Measurements from ENCODE around the gene RAB11FIP4. TPM values are rescaled to one million over a fixed set of nuclear protein-coding genes. Genes with fewer than 3 reads are reported as not detected.

Gene RAB11FIP4
- total RNA-seq, 2 donors from 2014 or later, result 0.68 to 3.7 TPM

DNA sequence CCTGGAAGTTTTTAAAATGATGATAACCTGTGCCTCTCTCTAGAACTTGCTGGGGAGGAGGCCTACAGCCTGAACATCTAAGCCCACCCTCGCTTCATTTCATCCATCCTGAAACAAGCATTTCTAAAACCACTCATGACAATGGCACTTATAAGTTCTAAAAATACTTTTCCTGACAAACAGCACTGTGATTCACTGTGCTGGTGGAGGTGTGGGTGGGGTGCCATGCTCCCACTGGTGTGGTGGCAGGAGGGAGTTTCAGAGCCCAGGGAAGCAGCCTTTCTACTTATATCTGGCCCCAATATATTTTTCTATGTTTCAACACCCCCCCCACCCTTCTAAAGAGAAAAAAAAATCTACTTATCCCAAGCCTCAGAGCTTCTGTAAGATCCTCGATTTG lies 52.6 kb downstream of the RAB11FIP4 start:
- Histone ChIP-seq H3K4me3 (no peak overlapping the region), H3K27me3 (replicated peaks; ENCODE audit: insufficient read depth) (no peaks in the 10 kb centered on the region), H3K4me1 (ENCODE audit: control insufficient read depth in 1 of 2, low read depth in 2 of 2) (no peaks in the 10 kb centered on the region), H3K27ac (no peak overlapping the region), H3K36me3 (no peaks in the 10 kb centered on the region), H3K9me3 (no peaks in the 10 kb centered on the region)
- DNase-seq (ENCODE audit: low spot score), result no peak
- ATAC-seq (ENCODE audit: insufficient number of reproducible peaks, low FRiP score, low read depth), result no peak
- TF ChIP-seq, protein P1, sequence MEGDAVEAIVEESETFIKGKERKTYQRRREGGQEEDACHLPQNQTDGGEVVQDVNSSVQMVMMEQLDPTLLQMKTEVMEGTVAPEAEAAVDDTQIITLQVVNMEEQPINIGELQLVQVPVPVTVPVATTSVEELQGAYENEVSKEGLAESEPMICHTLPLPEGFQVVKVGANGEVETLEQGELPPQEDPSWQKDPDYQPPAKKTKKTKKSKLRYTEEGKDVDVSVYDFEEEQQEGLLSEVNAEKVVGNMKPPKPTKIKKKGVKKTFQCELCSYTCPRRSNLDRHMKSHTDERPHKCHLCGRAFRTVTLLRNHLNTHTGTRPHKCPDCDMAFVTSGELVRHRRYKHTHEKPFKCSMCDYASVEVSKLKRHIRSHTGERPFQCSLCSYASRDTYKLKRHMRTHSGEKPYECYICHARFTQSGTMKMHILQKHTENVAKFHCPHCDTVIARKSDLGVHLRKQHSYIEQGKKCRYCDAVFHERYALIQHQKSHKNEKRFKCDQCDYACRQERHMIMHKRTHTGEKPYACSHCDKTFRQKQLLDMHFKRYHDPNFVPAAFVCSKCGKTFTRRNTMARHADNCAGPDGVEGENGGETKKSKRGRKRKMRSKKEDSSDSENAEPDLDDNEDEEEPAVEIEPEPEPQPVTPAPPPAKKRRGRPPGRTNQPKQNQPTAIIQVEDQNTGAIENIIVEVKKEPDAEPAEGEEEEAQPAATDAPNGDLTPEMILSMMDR (IDR thresholded peaks at IDR 0.05), result no peak

DNA sequence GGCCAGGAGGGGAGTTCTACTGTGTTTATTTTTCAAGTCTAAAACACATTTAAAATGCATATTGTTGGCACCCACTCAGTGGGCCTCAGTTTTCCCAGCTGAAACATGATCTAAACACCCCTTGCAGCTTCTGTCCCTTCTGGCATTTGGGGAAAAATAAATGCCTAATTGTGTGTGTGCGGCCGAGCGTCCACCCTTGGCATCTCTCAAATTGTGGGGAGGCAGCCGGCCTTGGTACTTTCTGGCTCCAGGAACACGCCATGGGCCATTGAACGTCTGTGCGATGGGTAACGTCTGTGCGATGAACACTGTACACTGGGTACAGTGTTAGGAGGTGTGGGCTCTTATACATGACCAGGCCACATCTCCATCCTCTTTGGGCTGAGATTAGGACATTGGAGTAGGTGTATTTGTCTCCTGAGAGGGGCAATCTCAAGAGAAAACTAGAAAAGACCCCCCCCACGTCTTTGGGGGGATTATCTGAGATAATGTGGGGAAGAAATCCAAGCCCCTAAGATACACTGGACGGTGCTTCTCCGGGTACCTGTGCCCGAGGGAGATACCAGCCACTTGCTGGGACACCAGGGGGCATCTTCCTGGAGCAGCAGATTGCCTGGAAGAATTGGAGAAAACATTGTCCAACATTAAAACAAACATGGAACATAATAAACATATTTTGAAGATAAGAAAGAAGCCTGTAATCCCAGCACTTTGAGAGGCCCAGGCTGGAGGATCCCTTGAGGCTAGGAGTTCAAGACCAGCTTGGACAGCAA lies 54.9 kb downstream of the RAB11FIP4 start:
- Histone ChIP-seq H3K4me3 (no peak overlapping the region), H3K27ac (no peak overlapping the region), H3K9me3 (no peaks in the 10 kb centered on the region), H3K27me3 (replicated peaks; ENCODE audit: insufficient read depth) (no peaks in the 10 kb centered on the region), H3K4me1 (ENCODE audit: control insufficient read depth in 1 of 2, low read depth in 2 of 2) (no peaks in the 10 kb centered on the region), H3K36me3 (no peaks in the 10 kb centered on the region)
- no peak for DNase-seq (ENCODE audit: low spot score)
- TF ChIP-seq, protein P1 (IDR thresholded peaks at IDR 0.05), result no peak
- ATAC-seq (ENCODE audit: insufficient number of reproducible peaks, low FRiP score, low read depth), result no peak

DNA sequence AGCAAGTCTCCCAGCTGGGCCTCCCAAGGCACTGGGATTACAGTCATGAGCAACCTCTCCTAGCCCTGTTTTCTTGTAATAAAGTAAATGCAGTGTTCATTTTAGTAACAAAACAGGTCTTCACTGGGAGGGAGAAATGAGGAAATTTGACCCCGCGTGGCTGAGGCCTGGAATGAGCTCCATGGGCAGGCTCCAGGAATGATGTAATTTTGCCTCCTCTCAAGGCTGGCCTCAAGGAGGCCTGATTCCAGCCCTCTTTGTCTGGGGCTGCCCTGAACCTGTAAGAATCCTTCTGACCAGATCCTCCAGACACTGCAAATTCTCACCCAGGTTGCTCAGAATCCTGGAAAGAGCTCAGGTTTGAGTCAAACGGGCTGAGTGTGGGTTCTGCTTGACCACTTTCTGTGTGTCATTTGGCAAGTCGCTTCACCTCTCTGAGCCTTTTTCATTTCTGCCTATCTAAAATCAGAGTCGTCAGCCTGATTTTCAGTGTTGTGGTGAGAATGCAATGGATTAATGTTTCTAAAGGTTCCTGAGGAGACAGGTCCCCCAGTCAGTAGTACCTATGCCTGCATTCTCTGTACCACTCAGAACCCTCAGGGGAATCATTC lies 57.1 kb downstream of the RAB11FIP4 start:
- Histone ChIP-seq H3K36me3 (no peaks in the 10 kb centered on the region), H3K9me3 (no peaks in the 10 kb centered on the region), H3K27me3 (replicated peaks; ENCODE audit: insufficient read depth) (no peaks in the 10 kb centered on the region), H3K27ac (no peak overlapping the region), H3K4me1 (ENCODE audit: control insufficient read depth in 1 of 2, low read depth in 2 of 2) (no peaks in the 10 kb centered on the region), H3K4me3 (no peak overlapping the region)
- ATAC-seq (ENCODE audit: insufficient number of reproducible peaks, low FRiP score, low read depth) (no peak), DNase-seq (ENCODE audit: low spot score) (no peak)
- TF ChIP-seq, protein P1 (IDR thresholded peaks at IDR 0.05), result no peak

DNA sequence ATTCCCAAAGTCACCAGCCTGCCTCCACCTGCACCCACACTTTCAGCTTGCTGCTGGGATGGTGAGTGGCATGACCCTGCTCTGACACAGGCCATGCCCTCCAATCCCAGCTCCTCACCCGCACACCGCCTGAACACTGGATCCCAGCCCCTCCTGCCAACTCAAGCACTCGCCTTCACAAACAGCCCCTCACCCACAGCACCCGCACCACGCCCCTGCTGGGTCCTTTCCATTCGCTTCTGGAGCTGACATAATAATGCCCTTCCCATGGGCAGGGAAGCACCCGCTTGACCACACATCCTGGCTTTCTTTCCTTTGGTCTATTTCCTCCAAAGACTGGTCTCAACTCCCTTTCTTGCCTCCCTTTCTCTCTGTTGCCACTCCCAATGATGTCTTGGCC lies 57.6 kb downstream of the RAB11FIP4 start:
- H3K9me3 ChIP-seq, result no peaks in the 10 kb centered on the region

DNA sequence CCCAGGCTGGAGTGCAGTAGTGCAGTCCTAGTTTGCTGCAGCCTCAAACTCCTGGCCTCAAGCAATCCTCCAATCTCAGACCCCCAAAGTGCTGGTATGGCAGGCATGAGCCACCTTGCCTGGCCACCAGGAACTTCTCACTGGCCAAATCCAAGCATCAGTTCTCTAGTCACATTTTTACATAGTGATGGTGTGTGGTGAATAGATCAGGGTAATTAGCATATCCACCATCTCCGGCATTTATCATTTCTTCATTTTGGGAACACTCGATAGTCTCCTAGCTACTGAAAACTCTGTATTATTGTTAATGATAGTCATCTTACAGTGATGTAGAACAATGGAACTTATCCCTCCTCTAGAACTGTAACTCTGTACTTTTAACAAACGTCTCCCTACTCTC lies 58.3 kb downstream of the RAB11FIP4 start:
- no peak for DNase-seq (ENCODE audit: low spot score)
- Histone ChIP-seq H3K9me3 (no peaks in the 10 kb centered on the region), H3K36me3 (no peaks in the 10 kb centered on the region), H3K4me1 (ENCODE audit: control insufficient read depth in 1 of 2, low read depth in 2 of 2) (no peaks in the 10 kb centered on the region), H3K27ac (no peak overlapping the region), H3K4me3 (no peak overlapping the region), H3K27me3 (replicated peaks; ENCODE audit: insufficient read depth) (no peaks in the 10 kb centered on the region)
- TF ChIP-seq, protein P1 (IDR thresholded peaks at IDR 0.05), result no peak
- ATAC-seq (ENCODE audit: insufficient number of reproducible peaks, low FRiP score, low read depth), result no peak

More for the DNA sequence above, 57.6 kb downstream of the RAB11FIP4 start:
- no peak for ATAC-seq (ENCODE audit: insufficient number of reproducible peaks, low FRiP score, low read depth)
- Histone ChIP-seq H3K36me3 (no peaks in the 10 kb centered on the region), H3K27ac (no peak overlapping the region), H3K27me3 (replicated peaks; ENCODE audit: insufficient read depth) (no peaks in the 10 kb centered on the region), H3K4me1 (ENCODE audit: control insufficient read depth in 1 of 2, low read depth in 2 of 2) (no peaks in the 10 kb centered on the region), H3K4me3 (no peak overlapping the region)
- DNase-seq (ENCODE audit: low spot score), result no peak
- TF ChIP-seq, protein P1 (IDR thresholded peaks at IDR 0.05), result no peak
